Glomerular visceral epithelial cell (primary cell): ENCODE measurements around the gene ARMC9.
A peak's percentile ranks its signal among the peaks of the same experiment; 100 is the strongest.
"Not testable (repeated sequence)": the region's sequence is repeated elsewhere in the genome, so short reads cannot be mapped to it uniquely, and the experiment has no call there.

Experiments
- DNase-seq: peaks from one replicate; pipeline ENCODE4 v3.0.0-alpha.2; 2016; ENCODE audit errors: extremely low spot score

The ARMC9 gene

DNA sequence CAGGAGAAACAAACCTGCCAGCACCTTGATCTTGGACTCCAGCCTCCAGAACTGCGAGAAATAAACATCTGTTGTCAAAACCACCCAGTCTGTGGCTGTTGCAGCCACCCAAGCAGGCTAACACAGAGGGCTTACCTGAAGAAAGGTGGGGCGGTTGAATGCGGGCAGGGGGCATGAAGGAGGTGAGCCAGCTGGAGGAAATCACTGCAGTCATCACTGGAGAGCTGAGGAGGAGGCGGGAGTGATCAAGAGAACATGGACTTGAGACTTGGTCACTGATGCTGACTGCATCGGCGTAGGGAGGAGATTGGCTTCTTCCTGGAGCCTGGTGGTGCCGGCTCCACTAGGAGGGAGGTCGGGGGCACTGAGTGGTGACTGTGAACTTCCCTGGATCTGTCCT lies 14.6 kb upstream of the ARMC9 start:
- no peak for DNase-seq

- no peak for DNase-seq
Observed at GRCh38 chr2:231184319-231184718, 14.1 kb upstream of the ARMC9 start.

- no peak for DNase-seq
Observed at GRCh38 chr2:231185050-231185725, 13.2 kb upstream of the ARMC9 start.

DNA sequence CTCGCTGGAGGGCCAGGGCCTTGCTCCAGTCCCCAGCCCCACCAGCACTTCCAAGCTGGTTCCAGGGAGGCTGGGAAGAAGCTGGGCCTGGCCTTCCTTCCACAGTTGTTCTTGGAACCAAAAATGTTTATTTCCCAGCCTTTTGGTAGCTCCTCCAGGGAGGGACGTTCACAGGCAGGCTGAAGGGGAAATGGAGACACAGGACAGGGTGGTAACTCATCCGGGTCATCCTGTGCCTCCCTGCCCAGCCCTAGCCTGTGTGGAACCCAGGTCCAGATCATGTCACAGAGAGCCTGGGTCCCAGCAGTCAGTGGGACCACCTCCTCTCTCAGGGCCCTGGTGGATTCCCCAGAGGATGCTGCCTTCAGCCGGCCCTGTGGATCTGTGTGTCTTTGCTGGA lies 12.5 kb upstream of the ARMC9 start:
- DNase-seq = no peak

DNA sequence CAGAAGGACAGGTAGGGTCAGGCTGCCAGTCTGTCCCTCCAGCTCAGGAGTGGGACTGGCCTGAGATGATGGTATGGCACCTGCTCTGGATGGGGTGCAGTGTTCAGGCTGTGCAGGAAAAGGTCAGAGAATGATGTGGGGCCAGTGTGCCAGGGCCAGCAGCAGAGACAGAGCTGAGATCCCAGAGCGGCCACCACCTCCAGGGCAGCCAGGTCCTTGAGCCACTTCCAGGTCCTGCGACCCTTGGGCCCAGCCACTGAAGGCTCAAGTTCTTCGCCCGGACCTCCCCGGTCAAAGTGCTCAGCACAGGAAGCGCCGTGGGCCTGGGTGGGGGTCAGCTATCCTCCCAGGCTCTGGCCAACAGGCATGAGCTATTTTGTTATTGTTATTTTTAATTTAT lies 12.1 kb upstream of the ARMC9 start:
- no peak for DNase-seq

- no peak for DNase-seq
Observed at GRCh38 chr2:231187736-231188505, 10.5 kb upstream of the ARMC9 start.

- no peak for DNase-seq
Observed at GRCh38 chr2:231188506-231189170, 9.8 kb upstream of the ARMC9 start.

- DNase-seq = no peak
Observed at GRCh38 chr2:231189171-231189530, 9.3 kb upstream of the ARMC9 start.

DNA sequence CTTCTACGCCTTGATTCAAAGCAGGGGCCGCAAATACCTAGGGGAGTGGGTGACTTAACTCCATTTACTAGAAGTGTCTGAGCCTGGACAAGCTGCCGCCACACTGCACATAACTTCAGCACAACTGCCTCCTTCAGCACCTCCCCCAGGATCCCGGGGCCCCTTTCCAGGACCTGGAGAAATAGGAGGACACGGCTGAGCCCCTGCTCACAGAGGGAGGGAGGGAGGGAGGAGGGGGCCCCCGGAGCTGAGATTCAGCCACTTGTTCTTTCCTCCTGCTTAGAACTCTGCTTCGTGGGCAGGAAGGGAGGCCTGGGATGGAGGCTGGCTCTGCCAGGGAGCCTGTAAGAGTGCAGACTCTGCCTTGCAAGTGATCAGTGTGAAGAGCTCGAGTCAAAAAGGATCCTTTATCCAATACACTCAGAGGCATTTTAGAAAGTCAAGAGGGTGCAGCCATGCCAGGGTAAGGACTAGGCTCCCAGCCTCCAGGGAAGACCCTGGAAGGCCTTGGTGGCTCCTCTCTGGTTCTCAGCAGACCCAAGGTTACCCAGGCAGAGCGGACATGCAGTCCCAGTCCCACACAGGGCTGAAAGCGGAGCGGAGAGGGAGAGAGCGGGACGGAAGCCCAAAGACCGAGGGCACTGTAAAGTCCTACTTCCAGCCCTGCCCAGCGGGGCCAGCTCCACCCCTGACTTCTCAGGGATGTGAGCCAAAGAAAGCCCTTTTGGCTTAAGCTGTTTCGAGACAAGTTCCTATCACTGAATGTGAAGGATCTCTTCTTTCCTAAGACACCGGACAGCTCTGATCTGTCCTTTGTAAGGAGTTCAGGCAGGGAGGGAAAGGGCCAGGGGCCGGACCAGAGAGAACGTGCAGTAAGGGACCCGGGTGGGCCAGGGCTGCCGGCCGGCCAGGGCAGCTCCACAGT lies 8.6 kb upstream of the ARMC9 start:
- DNase-seq = no peak

DNA sequence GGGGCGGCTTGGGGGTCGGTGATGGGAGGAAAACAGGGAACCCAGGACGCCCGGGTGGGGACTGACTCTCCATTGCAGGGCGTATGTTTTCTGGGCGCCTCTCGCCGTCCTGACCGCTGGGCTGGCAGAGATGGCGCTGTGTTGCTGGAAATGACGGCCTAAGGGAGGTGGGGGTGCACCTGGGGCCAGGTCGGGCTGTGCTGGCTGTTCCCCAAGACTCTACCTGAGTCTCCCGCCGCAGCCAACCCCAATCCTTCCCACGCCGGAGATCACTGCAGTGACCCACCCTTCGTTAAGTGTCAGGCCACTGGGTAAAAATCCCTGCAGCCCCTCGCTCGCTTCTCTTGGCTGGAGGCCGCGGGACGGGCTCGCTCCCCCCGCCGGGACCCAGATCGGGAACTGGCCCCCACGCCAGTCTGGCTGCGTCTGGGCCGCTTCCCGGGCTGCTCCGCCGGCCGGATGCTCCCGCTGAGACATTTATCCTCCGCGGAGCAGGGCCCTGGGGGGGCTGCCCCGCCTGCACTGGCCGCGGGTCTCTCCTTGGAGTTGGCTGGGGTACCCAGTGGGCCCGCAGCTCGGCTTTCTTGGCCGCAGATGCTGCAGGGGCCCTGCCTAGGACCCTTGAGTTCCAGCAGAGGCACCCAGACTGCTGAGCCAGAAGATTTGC lies 7.8 kb upstream of the ARMC9 start:
- no peak for DNase-seq

DNA sequence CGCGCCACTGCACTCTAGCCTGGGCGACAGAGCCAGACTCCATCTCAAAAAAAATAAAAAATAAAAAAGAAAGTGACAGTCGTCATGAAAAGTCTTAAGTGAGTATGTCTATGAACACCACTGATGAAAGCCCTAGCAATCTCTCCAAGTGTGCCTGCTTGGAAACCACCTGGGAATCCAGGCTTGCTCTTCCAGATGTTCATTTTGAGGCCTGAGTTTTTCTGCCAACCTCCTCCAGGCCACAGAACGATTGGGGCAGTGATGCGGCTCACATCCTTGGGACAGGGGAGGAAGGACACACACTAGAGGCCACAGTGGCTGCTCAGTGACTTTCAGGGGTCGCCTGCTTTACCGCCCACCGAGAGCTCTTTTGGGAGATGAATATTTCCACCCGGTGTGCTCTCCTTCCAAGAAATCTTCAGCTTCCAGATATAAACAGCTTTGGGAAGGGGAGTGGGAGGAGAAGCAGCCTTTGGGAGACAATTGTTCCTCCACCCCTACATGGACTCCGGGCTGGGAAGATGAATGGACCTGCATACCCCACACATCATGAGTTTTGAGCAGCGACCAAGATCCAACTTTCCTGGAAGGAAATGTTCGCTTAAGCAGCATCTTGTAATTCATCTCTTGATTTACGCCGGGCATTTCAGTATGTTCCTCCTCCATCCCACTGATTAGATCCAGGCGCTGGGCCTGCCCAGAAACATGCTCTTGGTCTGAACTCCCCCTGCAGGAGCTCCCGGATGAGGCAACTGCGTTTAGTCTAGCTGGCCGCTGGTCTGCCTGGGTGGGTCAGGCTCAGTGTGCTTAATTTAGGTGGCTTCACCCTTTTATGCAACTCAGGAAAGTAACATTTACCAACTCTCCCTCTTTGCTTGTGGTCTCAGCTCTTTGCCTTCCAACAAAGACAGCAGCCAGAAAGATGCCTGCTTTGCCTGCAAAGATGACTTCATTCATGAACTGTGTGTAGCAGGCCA lies 6.2 kb upstream of the ARMC9 start:
- peak; percentile 58 for DNase-seq

GRCh38 chr2:231193216-231193615 lies 5.2 kb upstream of the ARMC9 start:
- no peak for DNase-seq

DNA sequence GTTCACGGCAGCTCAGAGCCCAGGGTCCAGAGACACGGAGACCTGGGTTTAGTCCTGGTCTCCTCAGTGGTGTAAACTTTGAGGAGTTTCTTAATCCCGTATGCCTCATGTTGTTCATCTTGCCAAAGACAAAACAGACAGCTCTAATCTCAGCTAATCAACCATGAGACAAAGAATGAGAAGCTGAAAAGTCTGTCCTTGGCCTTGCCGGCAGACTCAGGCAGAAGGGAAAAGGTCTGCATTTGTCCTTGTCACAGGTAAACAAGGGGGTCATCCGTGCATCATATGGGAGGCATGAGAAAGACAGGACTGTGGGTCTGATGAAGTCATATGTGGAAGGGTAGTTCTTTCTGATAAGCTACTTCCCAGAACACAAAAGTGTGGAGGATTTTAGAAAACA lies 1.8 kb upstream of the ARMC9 start:
- DNase-seq = no peak

GRCh38 chr2:231197196-231197595 lies 1.2 kb upstream of the ARMC9 start:
- not testable (repeated sequence) for DNase-seq

GRCh38 chr2:231197706-231198290 lies 633 bp upstream of the ARMC9 start:
- DNase-seq = no peak

DNA sequence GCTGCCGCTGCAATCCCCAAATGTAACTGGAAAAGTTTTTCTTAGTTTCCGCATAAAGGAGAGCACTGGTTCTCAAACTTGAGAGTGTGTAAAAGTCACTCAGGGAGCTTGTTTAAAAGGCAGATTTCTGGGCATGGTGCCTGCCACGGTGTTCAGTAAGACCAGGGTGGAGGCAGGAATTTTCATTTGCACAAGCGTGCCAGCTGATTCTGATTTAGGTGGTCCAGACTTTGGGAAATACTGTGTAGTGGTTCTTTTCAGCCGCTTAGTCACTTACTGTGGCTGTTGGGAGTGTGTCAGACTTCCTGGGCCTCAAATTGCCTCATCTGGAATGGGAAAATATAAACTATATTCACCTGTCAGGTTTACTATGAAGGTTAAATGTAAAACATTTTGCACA lies 788 bp downstream of the ARMC9 start:
- peak; percentile 37 for DNase-seq

DNA sequence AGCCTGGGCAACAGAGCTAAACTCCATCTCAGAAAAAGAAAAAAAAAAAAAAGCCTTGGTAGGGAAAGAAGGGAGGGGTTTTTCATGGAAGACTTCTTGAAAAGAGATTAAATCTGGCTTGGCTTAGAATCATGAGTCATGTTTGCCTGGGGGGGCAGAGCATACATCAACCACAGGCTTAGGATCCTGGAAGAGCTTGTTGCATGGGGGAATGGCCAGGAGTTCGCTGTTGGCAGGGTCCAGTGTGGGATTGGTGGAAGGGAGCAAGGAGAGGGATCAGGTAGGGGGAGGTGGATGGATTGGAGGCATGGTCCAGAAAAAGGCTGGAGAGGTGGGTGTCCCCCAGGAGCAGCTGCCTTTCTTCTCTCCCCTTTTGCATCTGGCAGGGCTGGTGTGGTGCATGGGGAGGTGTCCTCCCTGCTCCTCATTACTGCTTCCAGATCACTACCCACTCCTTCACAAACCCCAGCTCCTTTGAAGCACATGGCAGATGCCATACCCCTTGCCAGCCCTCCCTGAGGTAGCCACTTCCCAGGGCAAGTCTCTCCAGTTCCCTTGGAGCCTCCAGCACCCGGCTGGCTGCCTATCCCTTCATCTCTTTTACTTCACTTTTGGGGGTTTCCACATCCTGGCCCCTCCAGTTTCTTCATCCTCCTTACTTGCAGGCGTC lies 2.5 kb downstream of the ARMC9 start:
- peak; percentile 53 for DNase-seq

DNA sequence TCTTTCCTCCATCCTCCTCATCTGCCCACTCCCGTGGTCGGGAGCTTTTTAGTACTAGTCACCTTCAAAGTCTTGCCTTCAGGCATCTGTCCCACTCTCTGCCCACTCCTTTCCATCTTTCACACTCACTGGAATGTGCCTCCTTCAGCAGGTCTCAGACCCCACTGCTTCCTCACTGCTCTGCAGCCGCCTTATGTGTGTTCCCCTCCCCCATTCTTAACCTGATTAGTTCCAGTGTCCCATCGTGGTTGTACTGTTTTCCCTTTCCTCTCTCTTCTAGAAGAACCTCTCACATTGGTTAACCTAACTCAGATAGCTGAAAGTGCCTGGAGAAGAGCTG lies 3.0 kb downstream of the ARMC9 start:
- DNase-seq = no peak

GRCh38 chr2:231203087-231203486 lies 4.7 kb downstream of the ARMC9 start:
- DNase-seq = no peak
